ENCODE data around the gene GALNT10. TPM values are rescaled to one million over a fixed set of nuclear protein-coding genes. Genes with fewer than 3 reads are reported as not detected.

Gene GALNT10
- total RNA-seq, 2 donors from 2014 or later: 30.2 to 43.4 TPM

DNA sequence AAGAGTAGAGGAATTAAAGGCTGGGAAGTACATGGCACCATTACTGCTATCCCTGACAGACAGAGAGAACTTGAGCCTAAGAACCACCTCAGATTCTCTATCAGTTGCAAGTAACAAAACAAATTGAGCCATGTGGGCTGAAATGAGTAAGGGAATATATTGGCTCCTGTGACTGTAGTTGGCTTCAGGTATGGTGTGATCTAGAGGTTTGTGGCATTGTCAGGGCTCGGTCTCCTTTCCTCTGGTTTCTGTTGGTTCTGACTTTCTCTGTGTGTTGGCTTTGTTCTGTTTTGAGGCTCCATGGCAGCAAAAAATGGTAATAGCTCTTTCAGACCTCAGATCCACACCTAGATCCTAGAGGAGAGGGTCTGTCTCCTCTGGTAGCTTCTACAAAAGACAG is 5.7 kb downstream of the GALNT10 start:
- Mint-ChIP-seq H3K4me3 (no peak overlapping the region), H3K4me1 (peaks cover 71% of the 10 kb centered on the region), H3K36me3 (ENCODE audit: low read depth) (peaks cover 7% of the 10 kb centered on the region), H3K27ac (no peak overlapping the region), H3K27me3 (ENCODE audit: insufficient read depth) (peaks cover 10% of the 10 kb centered on the region), H3K9me3 (no peaks in the 10 kb centered on the region)
- Histone ChIP-seq H3K27ac (ENCODE audit: low read depth, low read length) (no peak overlapping the region), H3K36me3 (ENCODE audit: control insufficient read depth, insufficient read depth, low read length) (peaks cover 43% of the 10 kb centered on the region), H3K9ac (ENCODE audit: extremely low read depth, low read length, poor library complexity, severe bottlenecking) (no peak overlapping the region), H3K9me3 (ENCODE audit: control insufficient read depth, low read length) (no peaks in the 10 kb centered on the region), H3K27me3 (ENCODE audit: control insufficient read depth, insufficient read depth, low read length, poor library complexity, severe bottlenecking) (no peaks in the 10 kb centered on the region), H3K4me1 (ENCODE audit: control insufficient read depth, insufficient read depth, low read length) (peaks cover 50% of the 10 kb centered on the region), H3K4me3 (ENCODE audit: low read length) (no peak overlapping the region)
- no peak for DNase-seq
- 100% methylated on average over 1 of the region's 1 CpG; no CpG with 5 or more reads in 1 of the 2 experiments for WGBS, 2 experiments (ENCODE audit: insufficient coverage in 1 of 2, insufficient read length in 1 of 2)
- TF ChIP-seq, protein P1, sequence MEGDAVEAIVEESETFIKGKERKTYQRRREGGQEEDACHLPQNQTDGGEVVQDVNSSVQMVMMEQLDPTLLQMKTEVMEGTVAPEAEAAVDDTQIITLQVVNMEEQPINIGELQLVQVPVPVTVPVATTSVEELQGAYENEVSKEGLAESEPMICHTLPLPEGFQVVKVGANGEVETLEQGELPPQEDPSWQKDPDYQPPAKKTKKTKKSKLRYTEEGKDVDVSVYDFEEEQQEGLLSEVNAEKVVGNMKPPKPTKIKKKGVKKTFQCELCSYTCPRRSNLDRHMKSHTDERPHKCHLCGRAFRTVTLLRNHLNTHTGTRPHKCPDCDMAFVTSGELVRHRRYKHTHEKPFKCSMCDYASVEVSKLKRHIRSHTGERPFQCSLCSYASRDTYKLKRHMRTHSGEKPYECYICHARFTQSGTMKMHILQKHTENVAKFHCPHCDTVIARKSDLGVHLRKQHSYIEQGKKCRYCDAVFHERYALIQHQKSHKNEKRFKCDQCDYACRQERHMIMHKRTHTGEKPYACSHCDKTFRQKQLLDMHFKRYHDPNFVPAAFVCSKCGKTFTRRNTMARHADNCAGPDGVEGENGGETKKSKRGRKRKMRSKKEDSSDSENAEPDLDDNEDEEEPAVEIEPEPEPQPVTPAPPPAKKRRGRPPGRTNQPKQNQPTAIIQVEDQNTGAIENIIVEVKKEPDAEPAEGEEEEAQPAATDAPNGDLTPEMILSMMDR (conservative IDR thresholded peaks at IDR 0.05): no peak

DNA sequence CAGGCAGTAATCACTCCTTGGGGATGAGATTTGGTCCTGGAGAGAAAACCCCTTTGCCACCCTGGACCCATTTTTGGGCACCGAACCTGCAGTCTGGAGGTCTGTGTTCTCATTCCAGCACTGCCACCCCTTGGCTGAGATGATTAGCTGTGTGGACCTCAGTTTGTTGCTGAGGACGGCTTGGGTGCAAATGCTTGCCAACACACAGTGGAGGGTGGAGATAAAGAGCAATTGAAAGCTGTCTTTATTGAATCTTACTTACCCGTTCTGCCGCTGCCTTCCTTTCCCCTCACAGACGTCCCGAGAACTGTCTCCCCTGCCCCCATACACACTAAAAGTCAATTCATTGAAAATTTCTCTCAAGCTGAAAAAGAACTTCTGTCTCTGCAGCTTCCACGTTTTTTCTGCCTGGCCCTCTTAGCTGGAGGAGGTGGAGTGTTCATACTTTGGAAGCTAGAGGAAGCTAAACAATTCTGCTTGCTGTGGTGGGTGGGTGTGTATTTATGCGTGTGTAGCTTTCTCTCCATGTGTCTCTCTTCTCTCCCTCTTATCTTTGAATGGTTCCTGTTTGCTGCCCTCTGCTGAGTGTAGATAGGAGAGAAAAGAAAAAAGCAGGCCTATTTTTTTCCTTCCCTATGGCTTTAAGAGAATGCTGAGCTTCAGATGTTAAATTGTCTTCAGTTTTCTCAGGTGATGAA is 6.6 kb downstream of the GALNT10 start:
- Histone ChIP-seq H3K9ac (ENCODE audit: extremely low read depth, low read length, poor library complexity, severe bottlenecking) (no peak overlapping the region), H3K4me1 (ENCODE audit: control insufficient read depth, insufficient read depth, low read length) (peaks cover 44% of the 10 kb centered on the region), H3K27me3 (ENCODE audit: control insufficient read depth, insufficient read depth, low read length, poor library complexity, severe bottlenecking) (no peaks in the 10 kb centered on the region), H3K4me3 (ENCODE audit: low read length) (no peak overlapping the region), H3K36me3 (ENCODE audit: control insufficient read depth, insufficient read depth, low read length) (peaks cover 43% of the 10 kb centered on the region), H3K9me3 (ENCODE audit: control insufficient read depth, low read length) (no peaks in the 10 kb centered on the region), H3K27ac (ENCODE audit: low read depth, low read length) (no peak overlapping the region)
- H3K9me3 Mint-ChIP-seq: no peaks in the 10 kb centered on the region
- H3K4me3 Mint-ChIP-seq: no peak overlapping the region
- DNase-seq: no peak
- H3K36me3 Mint-ChIP-seq (ENCODE audit: low read depth): peaks cover 7% of the 10 kb centered on the region
- H3K27me3 Mint-ChIP-seq (ENCODE audit: insufficient read depth): peaks cover 3% of the 10 kb centered on the region
- TF ChIP-seq, protein P1 (conservative IDR thresholded peaks at IDR 0.05): peak; percentile 67
- H3K4me1 Mint-ChIP-seq: peaks cover 63% of the 10 kb centered on the region
- H3K27ac Mint-ChIP-seq: no peak overlapping the region
- WGBS, 2 experiments (ENCODE audit: insufficient coverage in 1 of 2, insufficient read length in 1 of 2): 61 to 76% methylated on average over 2 to 7 of the region's 8 CpGs

DNA sequence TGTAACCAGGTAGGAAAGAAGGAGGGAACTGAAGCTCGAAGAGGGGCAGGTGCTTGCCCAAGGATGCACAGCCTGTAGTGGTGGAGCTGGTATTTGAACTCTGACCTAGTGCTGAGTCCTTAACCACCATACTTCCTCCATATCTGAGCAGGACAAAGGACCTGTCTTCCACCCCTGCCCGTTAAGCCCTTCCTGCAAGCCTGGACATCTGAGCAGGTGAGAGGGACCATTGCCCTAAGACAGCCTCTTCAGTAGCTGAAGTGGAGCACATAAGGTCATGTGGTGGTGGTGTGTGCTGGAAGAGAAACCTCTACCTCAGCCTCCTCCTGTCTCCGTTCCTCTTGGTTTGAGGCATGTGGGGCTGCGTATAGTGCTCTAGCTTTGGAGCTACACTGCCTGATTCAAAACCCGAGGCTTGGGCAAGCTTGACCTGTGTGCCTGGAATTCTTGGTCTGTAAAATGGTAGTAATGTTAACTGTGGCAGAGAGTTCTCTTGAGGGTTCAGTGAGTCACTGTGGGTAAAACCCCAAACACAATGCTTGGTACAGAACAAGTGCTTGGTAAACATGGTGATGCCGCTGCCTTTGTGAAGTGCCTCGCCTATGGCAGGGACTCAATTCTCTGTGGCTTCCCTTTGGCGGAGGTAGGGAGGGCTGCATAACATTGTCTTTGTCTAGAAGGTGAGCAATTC is 7.4 kb downstream of the GALNT10 start:
- TF ChIP-seq, protein P1 (conservative IDR thresholded peaks at IDR 0.05): no peak
- 85 to 92% methylated on average over 3 to 8 of the region's 8 CpGs for WGBS, 2 experiments (ENCODE audit: insufficient coverage in 1 of 2, insufficient read length in 1 of 2)
- H3K27ac Mint-ChIP-seq: no peak overlapping the region

More for the DNA sequence above, 7.4 kb downstream of the GALNT10 start:
- no peaks in the 10 kb centered on the region for H3K9me3 Mint-ChIP-seq
- H3K27ac ChIP-seq (ENCODE audit: low read depth, low read length): no peak overlapping the region
- no peak overlapping the region for H3K9ac ChIP-seq (ENCODE audit: extremely low read depth, low read length, poor library complexity, severe bottlenecking)
- peaks cover 7% of the 10 kb centered on the region for H3K36me3 Mint-ChIP-seq (ENCODE audit: low read depth)
- no peaks in the 10 kb centered on the region for H3K27me3 Mint-ChIP-seq (ENCODE audit: insufficient read depth)
- no peak for DNase-seq
- no peaks in the 10 kb centered on the region for H3K9me3 ChIP-seq (ENCODE audit: control insufficient read depth, low read length)
- H3K27me3 ChIP-seq (ENCODE audit: control insufficient read depth, insufficient read depth, low read length, poor library complexity, severe bottlenecking): no peaks in the 10 kb centered on the region
- H3K36me3 ChIP-seq (ENCODE audit: control insufficient read depth, insufficient read depth, low read length): peaks cover 43% of the 10 kb centered on the region
- peaks cover 61% of the 10 kb centered on the region for H3K4me1 Mint-ChIP-seq
- peak overlapping the region; percentile 26 for H3K4me3 ChIP-seq (ENCODE audit: low read length)
- peaks cover 49% of the 10 kb centered on the region for H3K4me1 ChIP-seq (ENCODE audit: control insufficient read depth, insufficient read depth, low read length)
- no peak overlapping the region for H3K4me3 Mint-ChIP-seq

Data from endodermal cell (in vitro differentiated cells).